HG03045 (cell line): ENCODE data around the gene KCNH2.

Source experiments
- ATAC-seq: cut with Tn5 transposase; IDR thresholded peaks from one replicate; pipeline ENCODE4 v1.9.1; 2021; ENCODE audit warnings: mild to moderate bottlenecking, moderate library complexity; ENCODE audit not compliant: unreplicated experiment

The KCNH2 gene

GRCh38 chr7:150996376-150997074 is 18.4 kb upstream of the KCNH2 start:
- no peak for ATAC-seq

- no peak for ATAC-seq
These were observed 16.9 kb upstream of the KCNH2 start for GRCh38 chr7:150994838-150995510.

GRCh38 chr7:150994141-150994837 is 16.2 kb upstream of the KCNH2 start:
- ATAC-seq, result no peak

GRCh38 chr7:150993511-150993910 is 15.4 kb upstream of the KCNH2 start:
- ATAC-seq, result no peak

GRCh38 chr7:150992833-150993302 is 14.7 kb upstream of the KCNH2 start:
- no peak for ATAC-seq

- no peak for ATAC-seq
These were observed 14.0 kb upstream of the KCNH2 start for GRCh38 chr7:150992051-150992640.

- no peak for ATAC-seq
These were observed 12.5 kb upstream of the KCNH2 start, which contains the start of gene NOS3 for GRCh38 chr7:150990416-150991186. Gene NOS3 (plus strand): TSS chr7:150991017. CDS start chr7:150993804, 2,787 bp downstream.

GRCh38 chr7:150989456-150989855 is 11.3 kb upstream of the KCNH2 start:
- ATAC-seq, result no peak

GRCh38 chr7:150988230-150989226 is 10.4 kb upstream of the KCNH2 start:
- ATAC-seq, result no peak

GRCh38 chr7:150986556-150986955 is 8.4 kb upstream of the KCNH2 start:
- no peak for ATAC-seq

- ATAC-seq, result no peak
These were observed 8.0 kb upstream of the KCNH2 start for GRCh38 chr7:150986099-150986512.

- ATAC-seq, result no peak
These were observed 5.8 kb upstream of the KCNH2 start for GRCh38 chr7:150983893-150984368.

- no peak for ATAC-seq
These were observed 4.2 kb upstream of the KCNH2 start for GRCh38 chr7:150982351-150982750.

- no peak for ATAC-seq
These were observed 3.5 kb upstream of the KCNH2 start for GRCh38 chr7:150981644-150982043.

GRCh38 chr7:150980663-150981062 is 2.5 kb upstream of the KCNH2 start:
- no peak for ATAC-seq

- ATAC-seq, result no peak
These were observed 1.7 kb upstream of the KCNH2 start for GRCh38 chr7:150979713-150980390.

- ATAC-seq, result no peak
These were observed 567 bp downstream of the KCNH2 start for GRCh38 chr7:150977382-150978125.
